ENCODE data around the gene PLA2G4E.

The PLA2G4E gene

DNA sequence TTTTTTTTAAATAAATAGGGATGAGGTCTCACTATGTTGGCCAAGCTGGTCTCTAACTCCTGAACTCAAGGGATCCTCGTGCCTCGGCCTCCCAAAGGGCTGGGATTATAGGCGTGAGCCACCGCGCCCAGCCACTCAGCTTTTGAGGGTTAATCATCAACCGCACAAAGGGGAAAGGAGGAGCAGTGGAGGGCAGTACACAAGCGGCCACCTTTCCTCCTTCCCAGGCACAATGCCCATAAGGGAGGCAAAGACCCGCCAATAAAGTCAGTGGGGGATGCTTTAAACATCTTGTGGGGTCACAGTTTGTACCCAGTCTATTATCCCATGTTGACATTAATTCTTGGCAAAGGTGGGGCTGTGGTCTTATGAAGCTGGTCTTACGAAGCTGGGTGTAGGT lies 80.9 kb downstream of the PLA2G4E start:
- no peak for ATAC-seq
- TF ChIP-seq ZNF8 (CRISPR knock-in tag; IDR thresholded peaks at IDR 0.05): no peak
- TF ChIP-seq OSR1 (CRISPR knock-in tag; IDR thresholded peaks at IDR 0.05): no peak
- no peak for TF ChIP-seq TOX (CRISPR knock-in tag; IDR thresholded peaks at IDR 0.05; ENCODE audit: borderline replicate concordance)
- TF ChIP-seq ZFP3 (CRISPR knock-in tag; IDR thresholded peaks at IDR 0.05): no peak
- no peak for TF ChIP-seq ZNF565 (CRISPR knock-in tag; conservative IDR thresholded peaks at IDR 0.05; ENCODE audit: low read depth)
- TF ChIP-seq GLIS3 (CRISPR knock-in tag; IDR thresholded peaks at IDR 0.05): no peak
- TF ChIP-seq PPARA (CRISPR knock-in tag; IDR thresholded peaks at IDR 0.05; ENCODE audit: borderline replicate concordance): no peak
- TF ChIP-seq, protein P1, sequence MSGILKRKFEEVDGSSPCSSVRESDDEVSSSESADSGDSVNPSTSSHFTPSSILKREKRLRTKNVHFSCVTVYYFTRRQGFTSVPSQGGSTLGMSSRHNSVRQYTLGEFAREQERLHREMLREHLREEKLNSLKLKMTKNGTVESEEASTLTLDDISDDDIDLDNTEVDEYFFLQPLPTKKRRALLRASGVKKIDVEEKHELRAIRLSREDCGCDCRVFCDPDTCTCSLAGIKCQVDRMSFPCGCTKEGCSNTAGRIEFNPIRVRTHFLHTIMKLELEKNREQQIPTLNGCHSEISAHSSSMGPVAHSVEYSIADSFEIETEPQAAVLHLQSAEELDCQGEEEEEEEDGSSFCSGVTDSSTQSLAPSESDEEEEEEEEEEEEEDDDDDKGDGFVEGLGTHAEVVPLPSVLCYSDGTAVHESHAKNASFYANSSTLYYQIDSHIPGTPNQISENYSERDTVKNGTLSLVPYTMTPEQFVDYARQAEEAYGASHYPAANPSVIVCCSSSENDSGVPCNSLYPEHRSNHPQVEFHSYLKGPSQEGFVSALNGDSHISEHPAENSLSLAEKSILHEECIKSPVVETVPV (CRISPR knock-in tag; IDR thresholded peaks at IDR 0.05): no peak
- TF ChIP-seq TCF4 (CRISPR knock-in tag; IDR thresholded peaks at IDR 0.05; ENCODE audit: borderline replicate concordance): no peak
- no peak for TF ChIP-seq ZC3H10 (CRISPR knock-in tag; IDR thresholded peaks at IDR 0.05)
- TF ChIP-seq ZNF70 (CRISPR knock-in tag; IDR thresholded peaks at IDR 0.05): no peak
- TF ChIP-seq, protein P2, sequence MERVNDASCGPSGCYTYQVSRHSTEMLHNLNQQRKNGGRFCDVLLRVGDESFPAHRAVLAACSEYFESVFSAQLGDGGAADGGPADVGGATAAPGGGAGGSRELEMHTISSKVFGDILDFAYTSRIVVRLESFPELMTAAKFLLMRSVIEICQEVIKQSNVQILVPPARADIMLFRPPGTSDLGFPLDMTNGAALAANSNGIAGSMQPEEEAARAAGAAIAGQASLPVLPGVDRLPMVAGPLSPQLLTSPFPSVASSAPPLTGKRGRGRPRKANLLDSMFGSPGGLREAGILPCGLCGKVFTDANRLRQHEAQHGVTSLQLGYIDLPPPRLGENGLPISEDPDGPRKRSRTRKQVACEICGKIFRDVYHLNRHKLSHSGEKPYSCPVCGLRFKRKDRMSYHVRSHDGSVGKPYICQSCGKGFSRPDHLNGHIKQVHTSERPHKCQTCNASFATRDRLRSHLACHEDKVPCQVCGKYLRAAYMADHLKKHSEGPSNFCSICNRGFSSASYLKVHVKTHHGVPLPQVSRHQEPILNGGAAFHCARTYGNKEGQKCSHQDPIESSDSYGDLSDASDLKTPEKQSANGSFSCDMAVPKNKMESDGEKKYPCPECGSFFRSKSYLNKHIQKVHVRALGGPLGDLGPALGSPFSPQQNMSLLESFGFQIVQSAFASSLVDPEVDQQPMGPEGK (CRISPR knock-in tag; IDR thresholded peaks at IDR 0.05; ENCODE audit: borderline replicate concordance): no peak
- TF ChIP-seq, protein P3, sequence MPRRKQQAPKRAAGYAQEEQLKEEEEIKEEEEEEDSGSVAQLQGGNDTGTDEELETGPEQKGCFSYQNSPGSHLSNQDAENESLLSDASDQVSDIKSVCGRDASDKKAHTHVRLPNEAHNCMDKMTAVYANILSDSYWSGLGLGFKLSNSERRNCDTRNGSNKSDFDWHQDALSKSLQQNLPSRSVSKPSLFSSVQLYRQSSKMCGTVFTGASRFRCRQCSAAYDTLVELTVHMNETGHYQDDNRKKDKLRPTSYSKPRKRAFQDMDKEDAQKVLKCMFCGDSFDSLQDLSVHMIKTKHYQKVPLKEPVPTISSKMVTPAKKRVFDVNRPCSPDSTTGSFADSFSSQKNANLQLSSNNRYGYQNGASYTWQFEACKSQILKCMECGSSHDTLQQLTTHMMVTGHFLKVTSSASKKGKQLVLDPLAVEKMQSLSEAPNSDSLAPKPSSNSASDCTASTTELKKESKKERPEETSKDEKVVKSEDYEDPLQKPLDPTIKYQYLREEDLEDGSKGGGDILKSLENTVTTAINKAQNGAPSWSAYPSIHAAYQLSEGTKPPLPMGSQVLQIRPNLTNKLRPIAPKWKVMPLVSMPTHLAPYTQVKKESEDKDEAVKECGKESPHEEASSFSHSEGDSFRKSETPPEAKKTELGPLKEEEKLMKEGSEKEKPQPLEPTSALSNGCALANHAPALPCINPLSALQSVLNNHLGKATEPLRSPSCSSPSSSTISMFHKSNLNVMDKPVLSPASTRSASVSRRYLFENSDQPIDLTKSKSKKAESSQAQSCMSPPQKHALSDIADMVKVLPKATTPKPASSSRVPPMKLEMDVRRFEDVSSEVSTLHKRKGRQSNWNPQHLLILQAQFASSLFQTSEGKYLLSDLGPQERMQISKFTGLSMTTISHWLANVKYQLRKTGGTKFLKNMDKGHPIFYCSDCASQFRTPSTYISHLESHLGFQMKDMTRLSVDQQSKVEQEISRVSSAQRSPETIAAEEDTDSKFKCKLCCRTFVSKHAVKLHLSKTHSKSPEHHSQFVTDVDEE (CRISPR knock-in tag; IDR thresholded peaks at IDR 0.05): no peak
- no peak for TF ChIP-seq RARB (CRISPR knock-in tag; IDR thresholded peaks at IDR 0.05)
- TF ChIP-seq, protein P4, sequence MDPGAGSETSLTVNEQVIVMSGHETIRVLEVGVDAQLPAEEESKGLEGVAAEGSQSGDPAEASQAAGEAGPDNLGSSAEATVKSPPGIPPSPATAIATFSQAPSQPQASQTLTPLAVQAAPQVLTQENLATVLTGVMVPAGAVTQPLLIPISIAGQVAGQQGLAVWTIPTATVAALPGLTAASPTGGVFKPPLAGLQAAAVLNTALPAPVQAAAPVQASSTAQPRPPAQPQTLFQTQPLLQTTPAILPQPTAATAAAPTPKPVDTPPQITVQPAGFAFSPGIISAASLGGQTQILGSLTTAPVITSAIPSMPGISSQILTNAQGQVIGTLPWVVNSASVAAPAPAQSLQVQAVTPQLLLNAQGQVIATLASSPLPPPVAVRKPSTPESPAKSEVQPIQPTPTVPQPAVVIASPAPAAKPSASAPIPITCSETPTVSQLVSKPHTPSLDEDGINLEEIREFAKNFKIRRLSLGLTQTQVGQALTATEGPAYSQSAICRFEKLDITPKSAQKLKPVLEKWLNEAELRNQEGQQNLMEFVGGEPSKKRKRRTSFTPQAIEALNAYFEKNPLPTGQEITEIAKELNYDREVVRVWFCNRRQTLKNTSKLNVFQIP (CRISPR knock-in tag; IDR thresholded peaks at IDR 0.05; ENCODE audit: borderline replicate concordance, low read depth): no peak
- no peak for TF ChIP-seq BACH2 (CRISPR knock-in tag; IDR thresholded peaks at IDR 0.05; ENCODE audit: borderline replicate concordance)

DNA sequence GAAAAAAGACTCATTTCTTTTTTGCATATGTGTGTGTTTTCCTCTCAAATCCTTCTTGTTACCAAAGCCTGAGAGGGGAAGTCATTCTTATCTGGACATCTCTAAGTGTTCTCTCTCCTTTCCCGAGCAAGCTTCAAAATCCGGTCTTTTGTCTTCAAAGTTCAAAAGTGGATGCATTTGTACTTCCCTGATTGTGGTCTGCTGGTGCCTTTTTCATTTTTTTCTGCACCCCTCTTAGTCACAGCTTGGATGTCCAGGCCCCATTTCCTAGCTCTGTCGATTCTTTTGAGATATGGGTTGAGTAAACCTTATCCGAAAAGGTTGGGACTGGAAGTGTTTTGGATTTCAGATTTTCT lies 83.3 kb downstream of the PLA2G4E start:
- ATAC-seq: no peak

More for the DNA sequence above, 83.3 kb downstream of the PLA2G4E start:
- TF ChIP-seq PPARA (CRISPR knock-in tag; IDR thresholded peaks at IDR 0.05; ENCODE audit: borderline replicate concordance): no peak
- no peak for TF ChIP-seq ZNF565 (CRISPR knock-in tag; conservative IDR thresholded peaks at IDR 0.05; ENCODE audit: low read depth)
- no peak for TF ChIP-seq TCF4 (CRISPR knock-in tag; IDR thresholded peaks at IDR 0.05; ENCODE audit: borderline replicate concordance)
- TF ChIP-seq ISL1 (CRISPR knock-in tag; IDR thresholded peaks at IDR 0.05): no peak
- no peak for TF ChIP-seq ZNF70 (CRISPR knock-in tag; IDR thresholded peaks at IDR 0.05)
- no peak for TF ChIP-seq BACH2 (CRISPR knock-in tag; IDR thresholded peaks at IDR 0.05; ENCODE audit: borderline replicate concordance)
- TF ChIP-seq, protein P1 (CRISPR knock-in tag; IDR thresholded peaks at IDR 0.05): no peak
- TF ChIP-seq ZC3H10 (CRISPR knock-in tag; IDR thresholded peaks at IDR 0.05): no peak
- TF ChIP-seq, protein P3 (CRISPR knock-in tag; IDR thresholded peaks at IDR 0.05): no peak
- no peak for TF ChIP-seq RARB (CRISPR knock-in tag; IDR thresholded peaks at IDR 0.05)
- no peak for TF ChIP-seq ZFP3 (CRISPR knock-in tag; IDR thresholded peaks at IDR 0.05)
- TF ChIP-seq TOX (CRISPR knock-in tag; IDR thresholded peaks at IDR 0.05; ENCODE audit: borderline replicate concordance): no peak
- no peak for TF ChIP-seq GLIS3 (CRISPR knock-in tag; IDR thresholded peaks at IDR 0.05)
- no peak for TF ChIP-seq ESRRG (CRISPR knock-in tag; IDR thresholded peaks at IDR 0.05)
- TF ChIP-seq ZNF8 (CRISPR knock-in tag; IDR thresholded peaks at IDR 0.05): no peak
- no peak for TF ChIP-seq SNAI2 (CRISPR knock-in tag; IDR thresholded peaks at IDR 0.05)
- TF ChIP-seq, protein P4 (CRISPR knock-in tag; IDR thresholded peaks at IDR 0.05; ENCODE audit: borderline replicate concordance, low read depth): no peak
- TF ChIP-seq, protein P2 (CRISPR knock-in tag; IDR thresholded peaks at IDR 0.05; ENCODE audit: borderline replicate concordance): no peak
- TF ChIP-seq ARNTL (CRISPR knock-in tag; IDR thresholded peaks at IDR 0.05; ENCODE audit: borderline replicate concordance, low read depth): no peak
- no peak for TF ChIP-seq ZFP30 (CRISPR knock-in tag; IDR thresholded peaks at IDR 0.05)
